Renal cortex interstitium (tissue), 11 donors: ENCODE results near the gene WDR26. TPM values are rescaled to one million over a fixed set of nuclear protein-coding genes. Genes with fewer than 3 reads are reported as not detected.
"Not testable (repeated sequence)": the region's sequence is repeated elsewhere in the genome, so short reads cannot be mapped to it uniquely, and the experiment has no call there.

Experiments
- DNase-seq, 11 donors: peaks; one replicate each; pipeline ENCODE4 v3.0.0-alpha.2; 2013; ENCODE audit warnings: low read depth in 9 of 11, low spot score in 4 of 11; ENCODE audit errors: extremely low read depth in 1 of 11
- polyA plus RNA-seq, 3 donors: library from polyadenylated mRNA; unstranded; fragments of 120-200 nt; gene quantifications; one replicate each; pipeline ENCODE4 v1.2.1, GENCODE V29; 2013; ENCODE audit not compliant: insufficient read length in 3 of 3

The WDR26 gene
- polyA plus RNA-seq, 3 donors, result 92.3 to 109 (median 99.6) TPM

DNA sequence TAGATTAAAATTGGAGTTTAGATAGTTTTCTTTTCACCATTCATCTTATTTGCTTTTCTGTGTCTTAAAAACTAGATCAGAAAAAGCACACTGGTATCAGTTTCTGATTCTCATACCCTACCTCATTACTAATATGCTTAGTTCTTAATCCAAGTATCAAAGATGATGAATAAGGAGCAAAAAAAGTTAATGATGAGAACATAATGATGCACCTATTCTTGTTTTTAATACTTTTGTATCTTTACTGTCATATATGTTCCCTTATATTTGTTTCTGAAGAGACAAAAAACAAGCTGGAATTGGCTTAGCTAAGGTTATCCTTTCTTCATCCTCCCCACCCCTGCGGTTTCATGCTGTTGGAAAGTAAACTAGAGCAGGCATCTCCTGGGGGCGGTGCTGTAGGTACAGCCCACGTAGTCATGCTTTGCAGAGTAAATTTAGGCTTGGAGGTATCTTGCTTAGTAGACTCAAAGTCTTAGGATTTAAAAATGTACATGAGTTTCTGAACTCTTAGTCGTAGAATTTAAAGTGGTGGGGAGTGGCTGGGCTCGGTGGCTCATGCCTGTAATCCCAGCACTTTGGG is 61.5 kb downstream of the WDR26 start:
- no peak for DNase-seq

DNA sequence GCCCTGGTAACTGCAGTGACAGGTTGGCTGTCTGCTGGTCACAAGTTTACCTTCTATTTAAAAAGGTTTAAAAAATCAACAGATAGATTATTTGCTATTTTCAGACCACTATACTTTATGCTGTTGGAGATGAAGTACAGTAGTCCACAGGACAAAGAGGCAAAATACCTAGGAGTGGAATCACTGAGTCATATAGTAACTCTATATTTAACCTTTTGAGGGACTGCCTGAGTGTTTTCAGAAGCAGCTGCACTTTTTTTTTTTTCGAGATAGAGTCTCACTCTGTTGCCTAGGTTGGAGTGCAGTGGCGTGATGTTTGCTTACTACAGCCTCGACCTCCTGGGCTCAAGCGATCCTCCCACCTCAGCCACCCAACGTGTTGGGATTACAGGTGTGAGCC is 66.2 kb downstream of the WDR26 start:
- DNase-seq, result no peak

DNA sequence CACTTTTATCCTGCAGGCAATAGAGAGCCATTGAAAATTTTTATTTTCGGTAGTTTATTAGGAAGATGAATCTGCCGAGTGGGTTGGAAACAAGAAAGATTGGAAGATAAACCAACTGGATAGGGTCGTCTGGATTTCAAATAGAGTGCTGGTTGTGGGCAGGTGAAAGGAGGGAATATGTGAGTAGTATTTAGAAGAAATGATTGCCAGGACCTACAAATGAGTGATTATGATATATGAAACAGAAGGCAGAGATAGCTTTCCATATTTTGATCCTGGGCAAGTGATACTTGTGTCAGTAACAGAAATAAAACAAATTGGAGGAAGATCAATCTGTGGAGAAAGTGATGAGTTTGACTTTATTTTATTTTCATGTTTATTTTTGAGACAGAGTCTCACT is 75.4 kb downstream of the WDR26 start:
- no peak for DNase-seq

DNA sequence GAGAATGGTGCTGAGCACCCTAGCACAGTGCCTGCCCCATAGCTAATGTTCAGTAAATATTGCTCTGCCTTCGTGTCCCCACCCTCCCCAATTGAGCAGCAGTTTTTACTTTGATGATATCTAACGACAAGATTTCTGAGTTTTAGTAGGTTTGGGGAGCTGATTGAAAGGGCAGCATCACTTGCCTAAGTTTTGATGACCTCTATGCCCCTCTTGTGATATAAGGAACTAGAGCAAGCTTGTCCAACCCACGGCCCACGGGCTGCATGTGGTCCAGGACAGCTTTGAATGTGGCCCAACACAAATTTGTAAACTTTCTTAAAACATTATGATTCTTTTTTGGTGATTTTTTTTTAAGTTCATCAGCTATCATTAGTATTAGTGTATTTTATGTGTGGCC is 76.4 kb downstream of the WDR26 start:
- DNase-seq, result no peak

DNA sequence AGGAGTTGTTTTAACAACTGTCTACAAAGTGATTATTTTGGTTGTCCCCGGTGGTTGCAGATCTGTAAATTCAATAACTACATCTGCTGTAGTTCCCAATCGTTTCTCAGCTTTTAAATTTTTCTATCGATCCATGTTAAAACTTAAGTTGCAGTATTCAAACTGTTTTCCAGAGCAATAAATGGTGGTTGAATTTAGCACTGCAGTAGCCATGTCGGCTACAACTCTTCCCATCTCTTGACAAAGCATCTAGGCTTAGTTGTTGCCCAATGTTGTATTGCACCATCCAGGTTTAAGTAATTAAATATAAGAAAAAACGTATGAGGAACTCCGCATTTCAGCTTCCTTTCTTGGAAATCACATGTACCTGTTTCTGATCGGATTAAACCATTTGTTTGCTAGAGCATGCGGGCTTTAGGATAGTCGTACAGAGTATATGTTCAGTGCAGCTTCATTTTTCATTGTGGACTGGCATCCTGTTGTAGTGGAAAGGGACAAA is 76.9 kb downstream of the WDR26 start:
- no peak for DNase-seq

DNA sequence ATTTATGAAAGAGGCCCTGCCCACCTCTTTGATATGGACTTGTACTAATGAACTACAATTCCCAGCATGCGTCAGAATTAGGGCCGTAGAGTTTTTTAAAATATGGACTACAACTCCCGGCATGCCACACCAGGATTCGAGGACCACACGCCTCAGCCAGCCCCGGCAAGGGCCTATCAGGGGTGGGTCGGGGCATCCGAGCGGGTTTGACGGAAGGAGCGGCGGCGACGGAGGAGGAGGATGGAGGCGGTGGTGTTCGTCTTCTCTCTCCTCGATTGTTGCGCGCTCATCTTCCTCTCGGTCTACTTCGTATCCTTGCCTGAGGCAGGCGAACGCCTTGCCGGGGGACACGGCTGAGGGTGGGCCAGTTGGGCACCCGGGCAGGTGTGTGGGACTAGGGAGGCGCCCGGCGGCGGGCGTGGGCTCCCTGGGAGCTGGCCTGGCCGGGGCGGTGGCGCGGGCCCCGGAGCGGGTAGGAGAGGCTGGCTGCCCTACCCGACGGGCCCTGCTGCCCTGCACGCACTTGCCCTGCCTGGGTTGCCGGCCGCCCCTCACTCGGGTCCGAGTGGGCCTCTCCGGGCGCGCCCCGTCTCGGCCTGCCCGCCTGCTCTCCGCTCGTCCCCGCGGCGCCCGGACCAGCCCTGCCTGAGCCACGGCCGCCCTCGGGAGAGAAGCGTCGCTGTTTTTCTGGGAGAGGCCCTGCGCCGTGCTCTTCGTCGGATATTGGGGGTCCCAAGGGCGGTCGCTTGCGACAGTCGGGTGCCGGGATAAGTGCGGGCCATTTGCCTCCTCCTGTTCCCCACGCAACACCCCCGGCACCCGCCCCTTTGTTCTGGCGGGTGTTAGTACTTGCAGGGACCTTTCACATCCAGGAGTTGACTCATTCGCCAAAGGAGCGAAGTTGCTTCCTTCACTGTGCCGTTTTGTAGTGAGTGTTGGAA is 77.6 kb downstream of the WDR26 start, which contains the start of gene CNIH4:
TSS of gene CNIH4 (plus strand) at position 195 of the 941 bp plus-strand sequence. CDS start at position 241, 46 bp downstream.
- DNase-seq, result peak; percentile 78 to 96 (median 90)

DNA sequence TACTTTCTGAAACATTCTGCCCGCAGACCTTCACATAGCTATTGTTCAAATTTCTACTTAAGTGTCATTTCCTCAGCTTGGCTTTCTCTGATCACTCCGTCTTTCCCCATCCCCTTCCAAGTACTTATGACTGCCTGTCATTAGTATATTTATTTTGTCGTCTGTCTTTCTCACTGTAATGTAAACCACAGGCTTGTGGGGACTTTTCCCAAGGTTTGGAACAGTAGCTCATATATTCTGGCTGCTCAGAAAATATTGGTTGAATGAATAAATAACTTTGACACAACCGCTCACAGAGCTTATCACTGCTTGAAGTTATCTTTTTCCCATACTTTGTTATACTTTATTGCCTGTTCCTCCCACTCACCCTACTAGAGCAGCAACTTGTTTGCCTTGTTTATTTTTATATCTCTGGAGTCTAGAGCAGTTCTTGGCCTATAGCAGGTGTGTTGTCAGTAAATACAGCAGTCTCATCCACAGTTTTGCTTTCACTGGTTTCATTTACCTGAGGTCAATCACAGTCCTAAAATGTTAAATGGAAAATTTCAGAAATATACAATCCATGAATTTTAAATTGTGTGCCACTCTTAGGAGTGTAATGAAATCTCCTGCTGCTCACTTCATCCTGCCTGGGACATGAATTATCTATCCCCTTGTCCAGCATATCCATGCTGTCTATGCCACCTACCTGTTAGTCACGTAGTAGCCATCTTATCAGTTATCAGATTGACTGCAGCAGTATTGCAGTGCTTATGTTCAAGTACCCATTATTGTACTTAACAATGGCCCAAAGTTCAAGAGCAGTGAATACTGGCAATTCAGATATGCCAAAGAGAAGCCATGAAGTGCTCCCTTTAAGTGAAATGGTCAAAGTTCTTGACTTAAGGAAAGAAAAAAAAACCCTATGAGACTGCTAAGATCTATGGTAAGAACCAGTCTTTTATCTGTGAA is 80.3 kb downstream of the WDR26 start:
- DNase-seq, result no peak

DNA sequence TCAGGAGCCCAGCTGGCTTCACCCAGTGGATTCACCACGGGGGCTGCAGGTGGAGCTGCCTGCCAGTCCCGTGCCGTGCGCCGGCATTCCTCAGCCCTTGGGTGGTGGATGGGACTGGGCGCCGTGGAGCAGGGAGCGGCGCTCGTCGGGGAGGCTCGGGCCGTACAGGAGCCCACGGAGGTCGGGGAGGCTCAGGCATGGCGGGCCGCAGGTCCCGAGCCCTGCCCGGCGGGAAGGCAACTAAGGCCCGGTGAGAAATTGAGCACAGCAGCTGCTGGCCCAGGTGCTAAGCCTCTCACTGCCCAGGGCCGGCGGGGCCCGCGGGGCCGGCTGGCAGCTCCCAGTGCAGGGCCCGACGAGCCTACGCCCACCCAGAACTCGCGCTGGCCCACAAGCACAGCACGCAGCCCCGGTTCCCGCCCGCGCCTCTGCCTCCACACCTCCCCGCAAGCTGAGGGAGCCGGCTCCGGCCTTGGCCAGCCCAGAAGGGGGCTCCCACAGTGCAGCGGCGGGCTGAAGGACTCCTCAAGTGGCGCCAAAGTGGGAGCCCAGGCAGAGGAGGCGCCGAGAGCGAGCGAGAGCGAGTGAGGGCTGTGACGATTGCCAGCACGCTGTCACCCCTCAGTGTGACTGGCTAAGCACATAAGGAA is 82.0 kb downstream of the WDR26 start:
- DNase-seq, result not testable (repeated sequence)

DNA sequence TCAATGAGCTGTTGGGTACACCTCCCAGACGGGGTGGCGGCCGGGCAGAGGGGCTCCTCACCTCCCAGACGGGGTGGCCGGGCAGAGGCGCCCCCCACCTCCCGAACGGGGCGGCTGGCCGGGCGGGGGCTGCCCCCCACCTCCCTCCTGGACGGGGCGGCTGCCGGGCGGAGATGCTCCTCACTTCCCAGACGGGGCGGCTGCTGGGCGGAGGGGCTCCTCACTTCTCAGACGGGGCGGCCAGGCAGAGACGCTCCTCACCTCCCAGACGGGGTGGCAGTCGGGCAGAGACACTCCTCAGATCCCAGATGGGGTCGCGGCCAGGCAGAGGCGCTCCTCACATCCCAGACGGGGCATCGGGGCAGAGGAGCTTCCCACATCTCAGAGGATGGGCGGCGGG is 84.9 kb downstream of the WDR26 start:
- not testable (repeated sequence) for DNase-seq

DNA sequence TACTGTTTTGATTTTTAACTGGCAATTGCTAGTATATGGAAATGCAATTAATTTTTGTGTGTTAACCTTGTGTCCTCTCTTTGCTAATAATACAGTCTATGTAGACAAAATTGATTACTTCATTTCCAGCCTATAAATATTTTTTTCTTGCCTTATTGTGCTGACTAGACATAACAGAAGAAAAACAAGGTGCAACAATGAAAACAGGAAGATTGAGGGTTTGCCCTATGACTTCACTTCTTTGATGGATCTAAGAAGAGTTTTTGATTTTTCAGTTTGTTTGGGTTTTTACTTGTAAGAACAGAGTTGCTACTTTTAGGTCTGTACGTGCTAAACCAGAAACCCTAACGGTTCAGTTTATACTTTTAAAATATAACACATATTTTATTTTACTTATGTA is 86.5 kb downstream of the WDR26 start:
- DNase-seq, result no peak

DNA sequence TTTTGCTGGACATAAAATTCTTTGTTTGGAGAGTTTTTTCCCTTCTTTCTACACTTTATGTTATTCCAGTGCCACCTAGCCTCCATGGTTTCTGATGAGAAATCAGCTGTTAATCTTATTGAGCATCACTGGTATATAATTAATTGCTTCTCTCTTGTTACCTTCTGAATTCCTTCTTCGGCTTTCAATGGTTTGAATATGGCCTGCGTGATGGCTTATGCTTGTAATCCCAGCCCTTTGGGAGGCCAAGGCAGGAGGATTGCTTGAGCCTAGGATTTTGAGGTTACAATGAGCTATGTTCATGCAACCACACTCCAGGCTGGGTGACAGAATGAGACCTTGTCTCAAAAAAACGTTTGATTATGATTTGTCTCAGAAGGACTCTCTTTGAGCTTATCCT is 90.9 kb downstream of the WDR26 start:
- DNase-seq, result no peak

DNA sequence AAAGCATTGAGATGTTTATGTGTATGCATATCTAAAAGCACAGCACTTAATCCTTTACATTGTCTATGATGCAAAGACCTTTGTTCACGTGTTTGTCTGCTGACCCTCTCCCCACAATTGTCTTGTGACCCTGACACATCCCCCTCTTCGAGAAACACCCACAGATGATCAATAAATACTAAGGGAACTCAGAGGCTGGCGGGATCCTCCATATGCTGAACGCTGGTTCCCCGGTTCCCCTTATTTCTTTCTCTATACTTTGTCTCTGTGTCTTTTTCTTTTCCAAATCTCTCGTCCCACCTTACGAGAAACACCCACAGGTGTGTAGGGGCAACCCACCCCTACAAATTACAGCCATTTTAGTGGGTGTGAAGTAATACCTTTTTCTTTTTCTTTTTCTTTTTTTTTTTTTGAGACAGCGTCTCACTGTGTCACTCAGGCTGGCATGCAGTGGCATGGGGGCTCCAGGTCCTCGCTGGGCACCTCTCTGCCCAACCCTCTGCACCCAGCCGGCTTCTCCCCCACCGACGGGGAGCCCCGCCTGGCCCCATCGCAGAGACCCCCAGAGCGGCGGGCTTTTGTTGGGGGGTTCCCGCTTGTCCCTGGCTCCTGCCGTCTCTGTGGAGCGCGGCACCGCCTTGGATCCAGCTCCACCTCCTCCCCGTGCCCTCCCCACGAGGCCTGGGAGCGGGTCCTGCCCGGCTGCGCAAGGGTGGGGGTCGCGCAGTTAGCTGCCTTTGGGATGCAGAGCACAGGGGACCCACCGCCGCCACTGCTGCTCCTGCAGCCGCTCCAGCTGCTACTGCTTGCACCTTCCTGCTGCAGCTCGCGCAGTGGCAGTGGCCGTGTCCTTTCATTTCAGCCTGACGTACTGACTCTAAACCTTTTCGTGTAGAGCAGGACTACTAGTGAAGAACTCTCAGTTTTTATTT is 93.9 kb downstream of the WDR26 start:
- not testable (repeated sequence) for DNase-seq

DNA sequence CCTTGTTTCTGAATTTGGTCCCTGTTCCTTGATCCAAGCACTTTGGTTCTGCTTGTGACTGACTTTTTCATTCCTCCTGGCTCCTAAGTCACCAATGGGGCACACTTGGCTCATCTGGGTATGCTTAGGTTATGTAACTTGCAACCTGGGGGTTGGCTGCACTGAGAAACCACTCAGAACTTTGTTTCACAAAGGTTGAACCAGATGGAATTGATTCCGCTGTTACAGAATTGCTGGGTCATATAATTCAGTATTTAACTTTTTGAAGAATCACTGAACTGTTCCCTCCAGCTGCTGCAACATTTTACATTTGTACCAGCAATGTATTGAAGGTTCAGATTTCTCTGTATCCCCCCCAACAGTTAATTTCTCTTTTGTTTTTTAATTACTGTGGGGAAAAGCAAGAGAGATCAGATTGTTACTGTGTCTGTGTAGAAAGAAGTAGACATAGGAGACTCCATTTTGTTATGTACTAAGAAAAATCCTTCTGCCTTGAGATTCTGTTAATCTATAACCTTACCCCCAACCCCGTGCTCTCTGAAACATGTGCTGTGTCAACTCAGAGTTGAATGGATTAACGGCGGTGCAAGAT is 95.1 kb downstream of the WDR26 start:
- no peak for DNase-seq

DNA sequence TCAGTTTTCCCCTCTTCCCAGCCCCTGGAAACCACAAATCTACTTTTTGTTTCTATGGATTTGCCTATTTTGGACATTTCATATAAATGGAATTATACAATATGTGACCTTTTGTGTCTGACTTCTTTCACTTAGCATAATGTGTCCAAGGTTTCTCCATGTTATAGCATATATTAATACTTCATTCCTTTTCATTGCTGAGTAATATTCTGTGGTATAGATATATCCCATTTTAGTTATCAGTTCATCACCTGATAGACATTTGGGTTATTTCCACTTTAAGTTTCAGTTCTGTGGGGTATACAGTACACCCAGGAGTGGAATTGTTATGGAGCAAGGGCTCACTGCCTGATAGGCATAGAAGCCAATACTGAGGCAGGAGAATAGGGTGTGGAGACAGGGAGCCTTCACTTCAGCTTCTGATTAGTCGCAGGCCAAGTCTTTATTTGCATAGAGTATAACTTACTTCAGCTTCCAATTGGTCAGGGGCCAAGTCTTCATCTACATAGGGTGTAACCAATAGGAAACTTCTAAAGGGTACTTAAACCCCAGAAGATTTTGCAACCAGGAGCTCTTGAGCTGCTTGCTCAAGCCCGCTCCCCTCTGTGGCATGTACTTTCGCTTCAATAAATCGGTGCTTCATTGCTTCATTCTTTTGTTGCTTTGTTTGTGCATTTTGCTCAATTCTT is 96.3 kb downstream of the WDR26 start:
- no peak for DNase-seq
